GM21526 (cell line): Measurements from ENCODE around the gene BEST4.
A peak's percentile ranks its signal among the peaks of the same experiment; 100 is the strongest.
"Not testable (repeated sequence)": the region's sequence is repeated elsewhere in the genome, so short reads cannot be mapped to it uniquely, and the experiment has no call there.

Experiments used
- ATAC-seq: cut with Tn5 transposase; IDR thresholded peaks from one replicate; pipeline ENCODE4 v1.9.1; 2021; ENCODE audit warnings: moderate library complexity; ENCODE audit not compliant: unreplicated experiment, low FRiP score

Gene BEST4

GRCh38 chr1:44803312-44804095 lies 15.5 kb upstream of the BEST4 start:
- ATAC-seq: no peak

- no peak for ATAC-seq
These were observed 15.0 kb upstream of the BEST4 start for GRCh38 chr1:44803062-44803311.

GRCh38 chr1:44802306-44803061 lies 14.5 kb upstream of the BEST4 start:
- ATAC-seq: no peak

- no peak for ATAC-seq
These were observed 13.7 kb upstream of the BEST4 start for GRCh38 chr1:44801491-44802305.

- peak; percentile 71 for ATAC-seq
These were observed 12.0 kb upstream of the BEST4 start, which contains the start of gene PLK3 for GRCh38 chr1:44799770-44800584. Gene PLK3, plus strand, starts transcription at chr1:44800377. Its CDS starts 87 bp downstream, at chr1:44800464.

GRCh38 chr1:44798481-44799365 lies 10.8 kb upstream of the BEST4 start:
- no peak for ATAC-seq

- not testable (repeated sequence) for ATAC-seq
These were observed 9.9 kb upstream of the BEST4 start for GRCh38 chr1:44797886-44798285.

- no peak for ATAC-seq
These were observed 4.9 kb upstream of the BEST4 start for GRCh38 chr1:44792736-44793502.

- ATAC-seq: no peak
These were observed 3.2 kb upstream of the BEST4 start for GRCh38 chr1:44790968-44791801.

- no peak for ATAC-seq
These were observed 464 bp downstream of the BEST4 start for GRCh38 chr1:44787506-44787905.

GRCh38 chr1:44786841-44787426 lies 1.0 kb downstream of the BEST4 start:
- ATAC-seq: no peak

- no peak for ATAC-seq
These were observed 1.7 kb downstream of the BEST4 start for GRCh38 chr1:44786138-44786840.

GRCh38 chr1:44785501-44786137 lies 2.4 kb downstream of the BEST4 start:
- ATAC-seq: no peak

- no peak for ATAC-seq
These were observed 3.0 kb downstream of the BEST4 start for GRCh38 chr1:44785029-44785380.

GRCh38 chr1:44784094-44785028 lies 3.6 kb downstream of the BEST4 start:
- no peak for ATAC-seq
